H9 (cell line): Measurements from ENCODE around the gene TCP11L1. TPM values are rescaled to one million over a fixed set of nuclear protein-coding genes. Genes with fewer than 3 reads are reported as not detected.

Experiments used
- DNase-seq: peaks from one replicate; pipeline ENCODE4 v3.0.0-alpha.2; 2017
- H2AFZ ChIP-seq: one replicate; pipeline ENCODE4 v1.6.1; 2013; ENCODE audit warnings: mild to moderate bottlenecking, low read length, control low read depth, moderate library complexity
- H2AK5ac ChIP-seq: 2 replicates; pipeline ENCODE4 v1.6.1; 2013; ENCODE audit warnings: low read length, control low read depth, mixed read lengths; ENCODE audit not compliant: insufficient read length
- H2BK120ac ChIP-seq: one replicate; pipeline ENCODE4 v1.6.1; 2013; ENCODE audit warnings: low read depth, mild to moderate bottlenecking, low read length, control low read depth, inconsistent platforms; ENCODE audit not compliant: poor library complexity, severe bottlenecking
- H2BK12ac ChIP-seq: 2 replicates; pipeline ENCODE4 v1.6.1; 2013; ENCODE audit warnings: low read length, control low read depth, mixed read lengths, low read depth; ENCODE audit not compliant: insufficient read length
- H2BK15ac ChIP-seq: 2 replicates; pipeline ENCODE4 v1.6.1; 2013; ENCODE audit warnings: low read depth, low read length, control low read depth
- H2BK20ac ChIP-seq: one replicate; pipeline ENCODE4 v1.6.1; 2013; ENCODE audit warnings: low read depth, mild to moderate bottlenecking, low read length, control low read depth, inconsistent platforms; ENCODE audit not compliant: poor library complexity, severe bottlenecking
- H2BK5ac ChIP-seq: 2 replicates; pipeline ENCODE4 v1.6.1; 2013; ENCODE audit warnings: low read length, control low read depth, mixed read lengths; ENCODE audit not compliant: insufficient read length
- H3K14ac ChIP-seq: 2 replicates; pipeline ENCODE4 v1.6.1; 2013; ENCODE audit warnings: low read length, control low read depth; ENCODE audit not compliant: insufficient read depth
- H3K18ac ChIP-seq: 2 replicates; pipeline ENCODE4 v1.6.1; 2013; ENCODE audit warnings: low read depth, mild to moderate bottlenecking, mixed read lengths, low read length, control low read depth; ENCODE audit not compliant: insufficient read length
- H3K23ac ChIP-seq: 2 replicates; pipeline ENCODE4 v1.6.1; 2013; ENCODE audit warnings: low read length, control low read depth, mixed read lengths, low read depth; ENCODE audit not compliant: insufficient read length
- H3K23me2 ChIP-seq: 2 replicates; pipeline ENCODE4 v1.6.1; 2013; ENCODE audit warnings: low read depth, mild to moderate bottlenecking, mixed read lengths, low read length, control low read depth; ENCODE audit not compliant: insufficient read length, poor library complexity, severe bottlenecking
- H3K27ac ChIP-seq: 2 replicates; pipeline ENCODE4 v1.5.1; 2013; ENCODE audit warnings: low read length, control low read depth, mixed read lengths, low read depth; ENCODE audit not compliant: insufficient read length
- H3K27me3 ChIP-seq: 2 replicates; pipeline ENCODE4 v1.6.1; 2013; ENCODE audit warnings: low read length, control low read depth, inconsistent platforms; ENCODE audit not compliant: insufficient read depth
- H3K4ac ChIP-seq: 2 replicates; pipeline ENCODE4 v1.6.1; 2013; ENCODE audit warnings: low read depth, mild to moderate bottlenecking, control low read depth, inconsistent platforms, low read length, moderate library complexity
- H3K4me1 ChIP-seq: 2 replicates; pipeline ENCODE4 v1.6.1; 2013; ENCODE audit warnings: low read length, control low read depth, inconsistent platforms; ENCODE audit not compliant: insufficient read depth
- H3K4me2 ChIP-seq: 2 replicates; pipeline ENCODE4 v1.6.1; 2013; ENCODE audit warnings: low read length, control low read depth, mixed read lengths; ENCODE audit not compliant: insufficient read length, insufficient read depth
- H3K56ac ChIP-seq: 2 replicates; pipeline ENCODE4 v1.6.1; 2013; ENCODE audit warnings: low read depth, mild to moderate bottlenecking, mixed read lengths, low read length, control low read depth; ENCODE audit not compliant: insufficient read length
- H3K79me1 ChIP-seq: 2 replicates; pipeline ENCODE4 v1.6.1; 2013; ENCODE audit warnings: low read depth, mild to moderate bottlenecking, moderate library complexity, low read length, control low read depth, inconsistent platforms; ENCODE audit not compliant: insufficient read depth, poor library complexity, severe bottlenecking
- H3K79me2 ChIP-seq: 2 replicates; pipeline ENCODE4 v1.6.1; 2013; ENCODE audit warnings: low read length, control low read depth, inconsistent platforms; ENCODE audit not compliant: insufficient read depth
- H3K9ac ChIP-seq: 2 replicates; pipeline ENCODE4 v1.6.1; 2013; ENCODE audit warnings: low read length, control low read depth, mixed read lengths; ENCODE audit not compliant: insufficient read length; ENCODE audit errors: extremely low read depth
- H3K9me3 ChIP-seq: one replicate; pipeline ENCODE4 v1.6.1; 2013; ENCODE audit warnings: low read depth, low read length, inconsistent platforms; ENCODE audit not compliant: control insufficient read depth
- H3T11ph ChIP-seq: one replicate; pipeline ENCODE4 v1.6.1; 2013; ENCODE audit warnings: mild to moderate bottlenecking, low read length, control low read depth, inconsistent platforms
- H4K20me1 ChIP-seq: one replicate; pipeline ENCODE4 v1.6.1; 2013; ENCODE audit not compliant: control insufficient read depth, insufficient read length, insufficient read depth
- H4K5ac ChIP-seq: 2 replicates; pipeline ENCODE4 v1.6.1; 2013; ENCODE audit warnings: low read depth, mild to moderate bottlenecking, mixed read lengths, low read length, control low read depth; ENCODE audit not compliant: insufficient read length
- H4K8ac ChIP-seq: replicated peaks from 2 replicates; pipeline ENCODE4 v1.6.1; 2013; ENCODE audit warnings: low read length, control low read depth, mixed read lengths, low read depth; ENCODE audit not compliant: insufficient read length
- H4K91ac ChIP-seq: 2 replicates; pipeline ENCODE4 v1.6.1; 2013; ENCODE audit warnings: low read depth, mild to moderate bottlenecking, moderate library complexity, mixed read lengths, low read length, control low read depth; ENCODE audit not compliant: insufficient read length
- H3K27ac Mint-ChIP-seq, 3 experiments: 2 replicates in 2 of 3; 3 replicates in 1 of 3; pipeline ENCODE4 v1.8.0; 2020 to 2021; ENCODE audit warnings: mixed read lengths in 3 of 3, mild to moderate bottlenecking in 1 of 3, moderate library complexity in 1 of 3
- H3K27me3 Mint-ChIP-seq: 2 replicates; pipeline ENCODE4 v1.8.0; 2021; ENCODE audit warnings: low read depth, mild to moderate bottlenecking, moderate library complexity, mixed read lengths
- H3K36me3 Mint-ChIP-seq, 3 experiments: 2 replicates in 2 of 3; 3 replicates in 1 of 3; pipeline ENCODE4 v1.8.0; 2020 to 2021; ENCODE audit warnings: low read depth in 3 of 3, mixed read lengths in 3 of 3; ENCODE audit not compliant: insufficient read depth in 1 of 3
- H3K4me1 Mint-ChIP-seq, 2 experiments: 2 replicates each; pipeline ENCODE4 v1.8.0; 2020; ENCODE audit warnings: mixed read lengths in 2 of 2
- H3K4me3 Mint-ChIP-seq, 2 experiments: 2 replicates in 1 of 2; 3 replicates in 1 of 2; pipeline ENCODE4 v1.8.0; 2020 to 2021; ENCODE audit warnings: mild to moderate bottlenecking in 2 of 2, mixed read lengths in 2 of 2, moderate library complexity in 1 of 2
- H3K9me3 Mint-ChIP-seq, 2 experiments: 2 replicates in 1 of 2; 3 replicates in 1 of 2; pipeline ENCODE4 v1.8.0; 2020; ENCODE audit warnings: mild to moderate bottlenecking in 2 of 2, mixed read lengths in 2 of 2, moderate library complexity in 1 of 2
- WGBS: extraction: QIAGEN DNeasy Blood & Tissue Kit; methylation state at CpG from one replicate; pipeline ENCODE4 v1.1.7; 2013; ENCODE audit warnings: missing lambda C conversion rate, low lambda C conversion rate, mixed read lengths; ENCODE audit not compliant: insufficient read length; ENCODE audit errors: extremely low coverage; 5-methylcytosine and 5-hydroxymethylcytosine counted together
- total RNA-seq: library from RNA; stranded (reverse); gene quantifications from 2 replicates; pipeline ENCODE4 v1.2.1, GENCODE V29; 2021
- TF ChIP-seq, protein P1 (sequence below): fragments of 200-600 bp; sonication (generic); conservative IDR thresholded peaks from 3 replicates; pipeline ENCODE4 v1.8.0; 2021; ENCODE audit warnings: antibody characterized with exemption, mild to moderate bottlenecking

Gene TCP11L1
- total RNA-seq, 1 experiment from 2014 or later = 20.3 TPM

DNA sequence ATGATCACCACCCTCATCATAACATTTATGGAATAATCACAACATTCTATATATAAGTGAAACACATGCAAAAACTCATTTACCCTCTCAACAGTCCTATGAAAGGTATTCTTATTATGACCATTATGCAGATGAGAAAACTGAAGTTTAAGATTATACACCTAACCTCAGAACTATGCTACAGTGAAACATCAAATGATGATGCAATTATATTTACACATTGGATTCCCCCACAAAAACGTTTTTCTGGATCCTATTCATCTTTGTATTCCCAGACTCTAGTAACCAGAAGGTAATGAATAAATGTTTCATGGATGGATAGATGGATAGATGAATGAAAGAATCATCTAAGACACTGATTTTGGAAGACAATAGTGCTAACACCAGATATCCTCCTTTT lies 54.8 kb downstream of the TCP11L1 start:
- Histone ChIP-seq H3K27me3 (no peaks in the 10 kb centered on the region), H2AK5ac (no peak overlapping the region), H3K23ac (no peak overlapping the region), H2BK5ac (no peak overlapping the region), H3K9me3 (no peaks in the 10 kb centered on the region), H4K5ac (no peak overlapping the region), H4K91ac (no peak overlapping the region), H2BK120ac (no peak overlapping the region), H3K79me1 (no peaks in the 10 kb centered on the region), H3K14ac (no peak overlapping the region), H2BK15ac (no peak overlapping the region), H4K20me1 (no peaks in the 10 kb centered on the region), H3K18ac (no peak overlapping the region), H3K4ac (no peak overlapping the region), H2BK20ac (no peak overlapping the region), H2AFZ (no peak overlapping the region), H3K4me1 (no peaks in the 10 kb centered on the region), H3K79me2 (no peaks in the 10 kb centered on the region), H3K27ac (no peak overlapping the region), H3K56ac (no peak overlapping the region), H3K4me2 (no peak overlapping the region), H4K8ac (no peak overlapping the region), H3T11ph (no peak overlapping the region), H2BK12ac (no peak overlapping the region), H3K9ac (no peak overlapping the region), H3K23me2 (no peaks in the 10 kb centered on the region)
- no peaks in the 10 kb centered on the region for H3K27me3 Mint-ChIP-seq
- WGBS = no CpG with 5 or more reads among the region's 1 CpG
- peaks cover 33 to 59% (median 48%) of the 10 kb centered on the region in 3 experiments for H3K36me3 Mint-ChIP-seq
- TF ChIP-seq, protein P1, sequence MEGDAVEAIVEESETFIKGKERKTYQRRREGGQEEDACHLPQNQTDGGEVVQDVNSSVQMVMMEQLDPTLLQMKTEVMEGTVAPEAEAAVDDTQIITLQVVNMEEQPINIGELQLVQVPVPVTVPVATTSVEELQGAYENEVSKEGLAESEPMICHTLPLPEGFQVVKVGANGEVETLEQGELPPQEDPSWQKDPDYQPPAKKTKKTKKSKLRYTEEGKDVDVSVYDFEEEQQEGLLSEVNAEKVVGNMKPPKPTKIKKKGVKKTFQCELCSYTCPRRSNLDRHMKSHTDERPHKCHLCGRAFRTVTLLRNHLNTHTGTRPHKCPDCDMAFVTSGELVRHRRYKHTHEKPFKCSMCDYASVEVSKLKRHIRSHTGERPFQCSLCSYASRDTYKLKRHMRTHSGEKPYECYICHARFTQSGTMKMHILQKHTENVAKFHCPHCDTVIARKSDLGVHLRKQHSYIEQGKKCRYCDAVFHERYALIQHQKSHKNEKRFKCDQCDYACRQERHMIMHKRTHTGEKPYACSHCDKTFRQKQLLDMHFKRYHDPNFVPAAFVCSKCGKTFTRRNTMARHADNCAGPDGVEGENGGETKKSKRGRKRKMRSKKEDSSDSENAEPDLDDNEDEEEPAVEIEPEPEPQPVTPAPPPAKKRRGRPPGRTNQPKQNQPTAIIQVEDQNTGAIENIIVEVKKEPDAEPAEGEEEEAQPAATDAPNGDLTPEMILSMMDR = no peak
- no peak overlapping the region; a peak in 1 of 5 replicates for H3K4me3 Mint-ChIP-seq
- peaks cover 0 to 10% of the 10 kb centered on the region in 2 experiments; a peak in 2 of 4 replicates for H3K4me1 Mint-ChIP-seq
- no peak for DNase-seq
- H3K27ac Mint-ChIP-seq = no peak overlapping the region
- no peaks in the 10 kb centered on the region for H3K9me3 Mint-ChIP-seq
